GM06990 (cell line): ENCODE results near the gene MBNL3.

Experiments
- DNase-seq: peaks from one replicate; pipeline ENCODE4 v3.0.0-alpha.2; 2011; ENCODE audit not compliant: insufficient read length; ENCODE audit errors: extremely low read depth
- H3K27me3 ChIP-seq: replicated peaks from 2 replicates; pipeline ENCODE4 v1.6.0; 2011; ENCODE audit warnings: low read length; ENCODE audit not compliant: control insufficient read depth, insufficient read depth
- H3K36me3 ChIP-seq: 2 replicates; pipeline ENCODE4 v1.5.1; 2011; ENCODE audit warnings: low read length; ENCODE audit not compliant: control insufficient read depth, insufficient read depth
- H3K4me3 ChIP-seq: replicated peaks from 2 replicates; pipeline ENCODE4 v1.5.1; 2011; ENCODE audit warnings: low read depth, mild to moderate bottlenecking, control low read depth, low read length
- TF ChIP-seq, protein P1 (sequence below): IDR thresholded peaks from 2 replicates; pipeline ENCODE4 v1.5.1; 2011; ENCODE audit warnings: low read length, control low read depth, mild to moderate bottlenecking, inconsistent platforms; ENCODE audit not compliant: insufficient read depth, poor library complexity, severe bottlenecking

Gene MBNL3

DNA sequence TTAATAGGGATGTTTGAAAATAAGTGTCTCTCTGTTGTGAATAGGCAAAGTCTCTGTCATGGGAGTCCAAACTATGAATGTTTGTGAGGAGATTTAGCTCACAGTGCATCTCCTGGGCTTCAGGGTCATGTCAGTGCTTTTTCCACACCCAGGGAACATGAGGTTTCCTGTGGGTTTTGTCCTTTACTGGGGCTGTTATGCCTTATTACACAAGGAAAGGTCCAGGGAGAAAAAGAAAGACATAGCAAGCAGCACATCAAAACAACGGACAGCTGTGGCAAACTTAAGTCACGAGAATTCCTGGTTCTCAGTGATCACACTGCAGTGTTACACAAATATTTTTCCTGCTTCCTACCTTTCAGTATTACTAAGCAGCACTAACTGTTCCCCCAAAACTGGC is 99.4 kb downstream of the MBNL3 start:
- no peak for DNase-seq
- no peaks in the 10 kb centered on the region for H3K27me3 ChIP-seq
- no peak overlapping the region for H3K4me3 ChIP-seq
- TF ChIP-seq, protein P1, sequence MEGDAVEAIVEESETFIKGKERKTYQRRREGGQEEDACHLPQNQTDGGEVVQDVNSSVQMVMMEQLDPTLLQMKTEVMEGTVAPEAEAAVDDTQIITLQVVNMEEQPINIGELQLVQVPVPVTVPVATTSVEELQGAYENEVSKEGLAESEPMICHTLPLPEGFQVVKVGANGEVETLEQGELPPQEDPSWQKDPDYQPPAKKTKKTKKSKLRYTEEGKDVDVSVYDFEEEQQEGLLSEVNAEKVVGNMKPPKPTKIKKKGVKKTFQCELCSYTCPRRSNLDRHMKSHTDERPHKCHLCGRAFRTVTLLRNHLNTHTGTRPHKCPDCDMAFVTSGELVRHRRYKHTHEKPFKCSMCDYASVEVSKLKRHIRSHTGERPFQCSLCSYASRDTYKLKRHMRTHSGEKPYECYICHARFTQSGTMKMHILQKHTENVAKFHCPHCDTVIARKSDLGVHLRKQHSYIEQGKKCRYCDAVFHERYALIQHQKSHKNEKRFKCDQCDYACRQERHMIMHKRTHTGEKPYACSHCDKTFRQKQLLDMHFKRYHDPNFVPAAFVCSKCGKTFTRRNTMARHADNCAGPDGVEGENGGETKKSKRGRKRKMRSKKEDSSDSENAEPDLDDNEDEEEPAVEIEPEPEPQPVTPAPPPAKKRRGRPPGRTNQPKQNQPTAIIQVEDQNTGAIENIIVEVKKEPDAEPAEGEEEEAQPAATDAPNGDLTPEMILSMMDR: no peak
- no peaks in the 10 kb centered on the region for H3K36me3 ChIP-seq

DNA sequence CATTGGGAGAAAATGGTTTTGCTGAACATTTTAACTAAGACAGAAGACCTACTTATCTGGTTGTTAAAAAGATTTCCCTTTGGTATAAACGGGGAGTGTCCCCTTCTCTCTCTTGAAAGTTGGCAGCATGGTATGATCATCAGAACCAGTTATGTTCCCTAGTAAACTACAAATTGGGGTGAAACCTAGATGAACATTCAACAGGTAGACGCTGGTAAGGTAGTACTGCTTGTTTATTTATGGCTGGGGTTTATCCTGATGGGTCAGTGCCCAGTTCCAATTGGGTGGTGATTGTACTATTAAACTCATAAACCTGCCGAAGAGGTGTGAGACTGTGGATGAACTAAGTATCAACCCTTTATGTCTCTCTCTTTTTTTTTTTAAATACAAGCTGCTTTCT is 100.5 kb downstream of the MBNL3 start:
- Histone ChIP-seq H3K27me3 (no peaks in the 10 kb centered on the region), H3K4me3 (no peak overlapping the region), H3K36me3 (no peaks in the 10 kb centered on the region)
- TF ChIP-seq, protein P1: no peak
- no peak for DNase-seq

DNA sequence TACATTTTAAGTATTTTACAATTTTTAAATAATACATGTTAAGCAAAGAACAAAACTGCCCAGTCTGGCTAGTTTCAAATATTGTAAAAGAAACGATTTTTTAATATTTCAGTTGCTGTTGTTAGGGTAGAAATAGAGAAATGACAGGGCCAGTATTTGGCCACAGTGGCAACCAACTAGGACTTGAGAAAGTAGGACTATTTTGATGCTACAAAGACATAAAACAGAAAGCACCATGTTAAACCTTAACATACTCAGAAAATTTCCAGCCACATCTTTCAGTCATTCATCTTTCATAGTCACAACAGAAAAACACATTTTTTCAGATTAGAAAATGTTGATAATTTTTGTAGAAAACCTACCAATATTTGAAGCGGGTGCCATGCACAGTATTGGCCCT is 104.5 kb downstream of the MBNL3 start:
- no peak for DNase-seq
- no peaks in the 10 kb centered on the region for H3K27me3 ChIP-seq
- H3K4me3 ChIP-seq: no peak overlapping the region
- H3K36me3 ChIP-seq: no peaks in the 10 kb centered on the region
- TF ChIP-seq, protein P1: no peak

DNA sequence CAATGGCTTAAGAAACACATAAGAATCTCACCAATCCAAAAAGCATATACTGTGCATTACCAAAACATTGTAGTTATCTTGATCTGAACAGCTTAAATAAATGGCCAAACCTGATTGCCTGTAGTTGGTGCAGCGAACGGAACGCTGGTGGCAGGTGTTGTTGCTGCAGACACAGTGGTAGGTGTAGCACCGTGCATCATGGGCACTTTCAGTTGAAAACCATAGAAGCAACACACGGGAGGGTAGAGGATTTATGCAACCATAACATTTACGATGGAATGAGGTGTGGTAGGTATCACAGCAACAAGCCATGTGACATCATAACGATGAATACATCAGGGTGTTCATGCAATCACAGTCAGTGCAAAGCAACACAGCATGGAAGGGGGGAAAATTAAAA is 106.8 kb downstream of the MBNL3 start:
- Histone ChIP-seq H3K4me3 (no peak overlapping the region), H3K36me3 (no peaks in the 10 kb centered on the region), H3K27me3 (no peaks in the 10 kb centered on the region)
- no peak for DNase-seq
- TF ChIP-seq, protein P1: no peak

DNA sequence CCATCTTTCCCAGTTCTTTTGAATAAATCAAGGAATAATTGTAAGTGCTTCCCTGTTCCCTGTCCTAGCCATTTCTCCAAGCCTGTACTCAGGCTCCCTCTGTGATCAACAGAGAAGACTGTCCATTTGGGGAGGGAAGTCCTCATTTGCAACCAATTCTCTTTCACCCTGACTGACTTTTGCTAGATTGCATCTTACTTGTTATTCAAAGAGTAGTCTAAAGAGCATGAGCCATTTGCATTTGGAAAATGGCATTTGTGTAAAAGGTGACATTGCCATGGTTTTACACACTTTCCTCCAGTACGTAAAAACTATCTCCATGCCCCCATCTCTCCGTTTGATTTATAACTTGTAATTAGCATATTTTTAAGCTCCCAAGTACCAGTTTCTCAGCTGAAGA is 110.6 kb downstream of the MBNL3 start:
- Histone ChIP-seq H3K36me3 (no peaks in the 10 kb centered on the region), H3K4me3 (no peak overlapping the region), H3K27me3 (no peaks in the 10 kb centered on the region)
- no peak for DNase-seq
- TF ChIP-seq, protein P1: no peak

DNA sequence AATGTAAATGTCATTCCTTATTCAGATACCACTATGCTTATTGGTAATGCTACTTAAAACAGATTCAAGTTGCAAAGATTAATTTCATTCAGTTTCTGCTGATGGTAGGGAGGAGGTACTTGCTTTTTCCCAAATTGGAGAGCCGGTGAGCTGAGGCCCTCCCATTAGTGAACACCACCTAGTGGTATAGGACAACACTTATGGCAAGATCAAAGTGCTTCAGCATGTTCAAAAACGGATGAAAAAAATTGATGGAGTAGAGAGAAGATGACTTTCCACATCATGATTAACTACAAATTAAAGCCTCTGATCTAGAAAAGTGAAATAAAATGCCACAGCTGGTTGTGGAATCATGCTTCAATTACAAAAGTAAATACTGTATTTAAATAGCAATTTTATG is 112.9 kb downstream of the MBNL3 start:
- Histone ChIP-seq H3K36me3 (no peaks in the 10 kb centered on the region), H3K27me3 (no peaks in the 10 kb centered on the region), H3K4me3 (no peak overlapping the region)
- TF ChIP-seq, protein P1: peak; percentile 38
- no peak for DNase-seq
